GM19372 (cell line): ENCODE measurements around the gene UGT2B10.
"Not testable (repeated sequence)": the region's sequence is repeated elsewhere in the genome, so short reads cannot be mapped to it uniquely, and the experiment has no call there.

Experiments
- ATAC-seq: cut with Tn5 transposase; IDR thresholded peaks from one replicate; pipeline ENCODE4 v1.9.1; 2021; ENCODE audit warnings: mild to moderate bottlenecking, low read depth, moderate library complexity; ENCODE audit not compliant: unreplicated experiment

Gene UGT2B10

GRCh38 chr4:68815617-68816409 is at the start of gene UGT2B10:
Gene UGT2B10, plus strand, starts transcription at chr4:68815994. Its CDS starts 26 bp downstream, at chr4:68816020.
- not testable (repeated sequence) for ATAC-seq

- ATAC-seq, result not testable (repeated sequence)
These were observed 44.0 kb upstream of the UGT2B10 start for GRCh38 chr4:68771836-68772235.

DNA sequence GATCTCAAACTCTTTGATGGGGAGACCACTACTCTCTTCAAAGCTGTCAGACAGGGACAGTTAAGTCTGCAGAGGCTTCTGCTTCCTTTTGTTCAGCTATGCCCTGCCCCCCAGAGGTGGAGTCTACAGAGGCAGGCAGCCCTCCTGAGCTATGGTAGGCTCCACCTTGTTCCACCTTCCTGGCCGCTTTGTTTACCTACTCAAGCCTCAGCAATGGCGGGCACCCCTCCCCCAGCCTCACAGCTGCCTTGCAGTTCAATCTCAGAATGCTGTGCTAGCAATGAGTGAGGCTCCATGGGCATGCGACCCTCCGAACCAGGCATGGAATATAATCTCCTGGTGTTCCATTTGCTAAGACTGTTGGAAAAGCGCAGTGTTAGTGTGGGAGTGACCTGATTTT is 42.1 kb upstream of the UGT2B10 start:
- ATAC-seq, result no peak

GRCh38 chr4:68780232-68780631 is 35.6 kb upstream of the UGT2B10 start:
- no peak for ATAC-seq

GRCh38 chr4:68797048-68797447 is 18.7 kb upstream of the UGT2B10 start:
- no peak for ATAC-seq

DNA sequence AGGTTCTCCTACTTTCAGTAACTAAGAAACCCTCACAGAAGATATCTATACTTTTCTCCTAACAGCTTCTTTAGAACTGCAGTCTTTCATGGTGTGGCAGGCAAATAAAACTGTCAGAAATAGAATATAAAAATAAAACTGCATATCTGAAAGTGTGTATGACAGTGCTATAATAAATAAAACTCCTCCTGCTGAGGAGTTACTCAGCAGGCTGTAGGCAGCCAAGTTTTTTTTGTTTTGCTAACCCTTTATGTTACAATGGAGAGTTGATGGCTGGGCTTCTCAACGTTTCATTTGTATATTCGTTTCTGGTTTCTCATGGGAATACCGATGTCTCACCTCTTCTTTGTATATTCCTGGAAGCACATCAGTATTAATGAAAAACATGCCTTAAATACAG is 18.2 kb upstream of the UGT2B10 start:
- no peak for ATAC-seq

DNA sequence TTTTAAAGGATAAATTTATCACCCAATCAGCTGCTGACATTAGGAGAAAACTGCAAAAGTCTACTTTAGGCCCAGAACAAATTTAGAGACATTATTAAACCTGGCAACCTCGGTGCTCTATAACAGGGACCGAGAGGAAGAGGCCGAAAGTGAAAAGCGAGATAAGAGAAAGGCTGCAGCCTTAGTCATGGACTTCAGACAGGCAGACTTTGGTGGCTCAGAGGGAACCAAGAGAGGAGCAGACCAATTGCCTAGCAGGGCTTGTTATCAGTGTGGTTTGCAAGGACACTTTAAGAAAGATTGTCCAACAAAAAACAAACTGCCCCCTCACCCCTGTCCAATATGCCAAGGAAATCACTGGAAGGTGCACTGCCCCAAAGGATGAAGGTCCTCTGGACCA is 12.8 kb upstream of the UGT2B10 start:
- no peak for ATAC-seq

- ATAC-seq, result no peak
These were observed 7.7 kb upstream of the UGT2B10 start for GRCh38 chr4:68808060-68808459.

DNA sequence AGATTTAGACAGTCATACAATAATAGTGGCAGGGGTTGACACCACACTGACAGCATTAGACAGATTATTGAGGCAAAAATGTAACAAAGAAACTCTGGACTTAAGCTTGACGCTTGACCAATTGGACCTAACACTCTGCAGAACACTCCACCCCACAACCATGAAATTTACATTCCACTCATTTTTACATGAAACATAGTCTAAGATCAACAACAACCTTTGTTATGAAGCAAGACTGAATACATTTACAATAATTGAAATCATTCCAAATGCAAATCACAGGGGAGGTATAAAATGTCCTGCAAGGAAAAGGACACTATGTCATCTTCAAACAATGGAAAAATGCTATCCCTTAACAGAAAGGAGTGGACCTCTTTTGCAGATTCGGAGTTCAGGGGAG is 4.9 kb upstream of the UGT2B10 start:
- no peak for ATAC-seq

- ATAC-seq, result not testable (repeated sequence)
These were observed 844 bp downstream of the UGT2B10 start for GRCh38 chr4:68816410-68817265.

- ATAC-seq, result no peak
These were observed 1.6 kb downstream of the UGT2B10 start for GRCh38 chr4:68817386-68817785.

DNA sequence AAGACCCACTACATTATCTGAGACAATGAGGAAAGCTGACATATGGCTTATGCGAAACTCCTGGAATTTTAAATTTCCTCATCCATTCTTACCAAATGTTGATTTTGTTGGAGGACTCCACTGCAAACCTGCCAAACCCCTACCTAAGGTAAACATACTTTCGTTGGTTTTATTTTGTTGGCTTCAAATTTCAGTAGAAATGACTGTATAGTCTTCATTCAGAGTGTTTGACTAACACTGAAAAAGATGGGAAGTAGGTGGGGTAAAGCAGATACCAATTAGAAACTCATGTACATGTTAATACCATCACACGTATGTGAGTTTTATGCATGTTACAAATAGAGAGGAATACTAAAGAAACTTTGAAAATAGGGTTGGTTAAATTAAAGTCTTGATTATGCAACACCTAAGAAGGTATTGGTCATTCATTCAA is 2.3 kb downstream of the UGT2B10 start:
- ATAC-seq, result not testable (repeated sequence)

GRCh38 chr4:68831642-68832041 is 15.8 kb downstream of the UGT2B10 start:
- no peak for ATAC-seq

GRCh38 chr4:68850293-68850692 is 34.5 kb downstream of the UGT2B10 start:
- no peak for ATAC-seq

- ATAC-seq, result no peak
These were observed 40.0 kb downstream of the UGT2B10 start for GRCh38 chr4:68855771-68856170.

GRCh38 chr4:68858039-68858438 is 42.2 kb downstream of the UGT2B10 start:
- no peak for ATAC-seq

GRCh38 chr4:68859655-68860054 is 43.9 kb downstream of the UGT2B10 start:
- ATAC-seq, result no peak

DNA sequence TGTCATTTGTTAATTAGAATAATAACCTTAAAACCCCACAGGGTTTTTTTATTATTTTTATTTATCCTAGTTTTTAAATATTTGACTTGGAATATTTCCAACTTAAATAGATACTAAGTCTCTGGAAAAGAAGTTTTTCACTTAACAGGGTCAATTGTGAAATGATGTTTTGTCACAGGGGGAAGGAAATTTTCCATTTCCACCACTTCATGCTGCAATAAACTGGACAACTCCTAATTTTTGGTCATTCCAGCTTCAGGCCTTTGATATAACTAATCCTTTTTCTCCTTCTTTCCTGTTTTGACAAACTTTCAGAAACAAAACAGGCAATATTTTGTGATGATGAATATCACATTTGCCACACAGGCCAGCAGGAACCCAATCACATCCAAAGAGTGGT is 45.3 kb downstream of the UGT2B10 start:
- ATAC-seq, result no peak

DNA sequence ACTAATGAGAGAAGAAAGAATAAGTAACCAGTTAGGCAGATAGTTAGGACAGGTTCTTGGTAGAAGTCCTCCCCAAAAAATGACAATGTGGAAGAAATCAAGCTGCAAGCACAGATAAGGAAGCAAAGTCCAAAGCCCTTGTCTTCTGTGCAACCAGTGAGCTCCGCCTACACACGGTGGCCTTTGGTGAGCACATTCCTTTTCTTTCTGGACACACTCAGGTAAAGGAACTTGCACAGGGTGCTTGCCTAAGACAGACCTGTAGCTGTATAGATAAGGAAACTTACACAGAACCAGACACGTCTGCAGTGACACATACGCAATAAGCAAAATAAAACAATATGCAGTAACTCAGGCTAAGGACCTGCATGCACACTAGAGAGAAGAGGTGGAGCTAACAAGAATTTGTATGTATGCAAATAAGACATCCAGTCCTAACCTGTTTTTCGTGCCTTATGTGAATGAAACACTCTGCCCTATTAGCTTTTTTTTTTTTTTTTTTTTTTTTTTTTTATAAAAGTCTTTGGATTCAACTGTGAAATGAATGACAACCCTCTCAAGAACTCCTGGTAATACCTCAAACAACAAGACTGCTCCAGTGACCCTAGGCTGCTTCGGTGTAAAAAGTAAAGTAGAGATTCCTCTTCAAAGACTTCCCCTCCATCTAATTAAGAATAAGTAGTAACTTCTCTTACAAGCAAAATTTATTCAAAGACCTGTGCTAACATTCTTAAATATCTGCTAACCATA is 48.8 kb downstream of the UGT2B10 start:
- ATAC-seq, result no peak

- no peak for ATAC-seq
These were observed 49.4 kb downstream of the UGT2B10 start for GRCh38 chr4:68865188-68865638.

- ATAC-seq, result no peak
These were observed 50.0 kb downstream of the UGT2B10 start for GRCh38 chr4:68865760-68866159.
